ENCODE results near the gene SLC2A11. TPM values are rescaled to one million over a fixed set of nuclear protein-coding genes. Genes with fewer than 3 reads are reported as not detected.

Gene SLC2A11, protein sequence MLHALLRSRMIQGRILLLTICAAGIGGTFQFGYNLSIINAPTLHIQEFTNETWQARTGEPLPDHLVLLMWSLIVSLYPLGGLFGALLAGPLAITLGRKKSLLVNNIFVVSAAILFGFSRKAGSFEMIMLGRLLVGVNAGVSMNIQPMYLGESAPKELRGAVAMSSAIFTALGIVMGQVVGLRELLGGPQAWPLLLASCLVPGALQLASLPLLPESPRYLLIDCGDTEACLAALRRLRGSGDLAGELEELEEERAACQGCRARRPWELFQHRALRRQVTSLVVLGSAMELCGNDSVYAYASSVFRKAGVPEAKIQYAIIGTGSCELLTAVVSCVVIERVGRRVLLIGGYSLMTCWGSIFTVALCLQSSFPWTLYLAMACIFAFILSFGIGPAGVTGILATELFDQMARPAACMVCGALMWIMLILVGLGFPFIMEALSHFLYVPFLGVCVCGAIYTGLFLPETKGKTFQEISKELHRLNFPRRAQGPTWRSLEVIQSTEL
- total RNA-seq, result 10 to 100 TPM in 1 of 5 donors, 1 to 10 TPM in 4; 3.2 to 10.3 (median 6.6) TPM
- polyA plus RNA-seq, result 1 to 10 TPM; 5.8 to 9.1 (median 6.7) TPM
- long read RNA-seq, donor 1, result 0 reads
- long read RNA-seq, donor 2, partial matches to known transcripts, result 0 of 3 reads
- long read RNA-seq, donor 2, other reads (novel, unspliced or antisense), result 0 of 3 reads
- long read RNA-seq, donor 3, partial matches to known transcripts, result 0 of 1 reads
- long read RNA-seq, donor 3, other reads (novel, unspliced or antisense), result 0 of 1 reads
- long read RNA-seq, donor 4, result 0 reads
- long read RNA-seq, donor 5, result 0 reads
- long read RNA-seq, donor 6, partial matches to known transcripts, result 0 of 1 reads
- long read RNA-seq, donor 6, other reads (novel, unspliced or antisense), result 0 of 1 reads
- long read RNA-seq, donor 7, partial matches to known transcripts, result 0 of 1 reads
- long read RNA-seq, donor 7, other reads (novel, unspliced or antisense), result 0 of 1 reads
- long read RNA-seq, donor 8, partial matches to known transcripts, result 8 of 11 reads
- long read RNA-seq, donor 8, other reads (novel, unspliced or antisense), result 0 of 11 reads
- long read RNA-seq, donor 9, result 0 reads
- long read RNA-seq, donor 10, result 0 reads

- Histone ChIP-seq H3K36me3 (peaks cover 0 to 6% (median 1%) of the 10 kb centered on the region in 4 donors), H3K27me3 (no peaks in the 10 kb centered on the region), H3K27ac (peak within 1 kb of the TSS; percentile 84 to 92 (median 91)), H3K4me3 (peak within 1 kb of the TSS; percentile 62 to 74 (median 72)), H3K4me1 (peaks cover 13 to 27% (median 26%) of the 10 kb centered on the region in 4 donors), H3K9me3 (no peaks in the 10 kb centered on the region)
- peak in 1 of 4 donors; percentile 71 for TF ChIP-seq POLR2A (IDR thresholded peaks at IDR 0.05)
- no peak for TF ChIP-seq EP300 (IDR thresholded peaks at IDR 0.05)
- TF ChIP-seq CTCF (IDR thresholded peaks at IDR 0.05), result peak in 2 of 7 experiments; percentile 41
- peak; percentile 88 to 97 (median 94) for TF ChIP-seq POLR2AphosphoS5 (IDR thresholded peaks at IDR 0.05)
- DNase-seq, result peak; percentile 97 to 99
- WGBS, 5 donors, result 0 to 2% (median 1%) methylated on average over 48 to 60 of the region's 60 CpGs
- intact Hi-C loops (cut with DNase I; ENCODE audit: low total_unique reads), result no loop called here
Measured at GRCh38 chr22:23857606-23858483, at the start of gene SLC2A11. Gene SLC2A11 (plus strand): TSS chr22:23857875. CDS start chr22:23858000, 125 bp downstream.

DNA sequence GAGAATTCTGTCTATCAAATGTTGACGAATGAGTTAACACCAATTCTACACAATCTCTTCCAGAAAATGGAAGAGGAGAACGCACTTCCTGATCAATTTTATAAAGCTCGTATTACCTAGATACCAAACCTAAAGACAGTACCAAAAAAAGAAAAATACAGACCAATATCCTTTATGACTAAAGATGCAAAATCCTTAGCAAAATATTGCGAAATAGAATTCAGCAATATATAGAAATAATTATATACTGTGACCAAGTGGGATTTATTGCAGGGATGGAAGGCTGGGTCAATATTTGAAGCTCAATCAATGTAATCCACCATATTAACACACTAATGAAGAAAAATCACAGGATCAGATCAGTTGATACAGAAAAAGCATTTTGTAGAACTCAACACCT lies 45.3 kb upstream of the SLC2A11 start:
- 95 to 97% (median 96%) methylated on average over 4 of the region's 4 CpGs for WGBS, 5 donors

DNA sequence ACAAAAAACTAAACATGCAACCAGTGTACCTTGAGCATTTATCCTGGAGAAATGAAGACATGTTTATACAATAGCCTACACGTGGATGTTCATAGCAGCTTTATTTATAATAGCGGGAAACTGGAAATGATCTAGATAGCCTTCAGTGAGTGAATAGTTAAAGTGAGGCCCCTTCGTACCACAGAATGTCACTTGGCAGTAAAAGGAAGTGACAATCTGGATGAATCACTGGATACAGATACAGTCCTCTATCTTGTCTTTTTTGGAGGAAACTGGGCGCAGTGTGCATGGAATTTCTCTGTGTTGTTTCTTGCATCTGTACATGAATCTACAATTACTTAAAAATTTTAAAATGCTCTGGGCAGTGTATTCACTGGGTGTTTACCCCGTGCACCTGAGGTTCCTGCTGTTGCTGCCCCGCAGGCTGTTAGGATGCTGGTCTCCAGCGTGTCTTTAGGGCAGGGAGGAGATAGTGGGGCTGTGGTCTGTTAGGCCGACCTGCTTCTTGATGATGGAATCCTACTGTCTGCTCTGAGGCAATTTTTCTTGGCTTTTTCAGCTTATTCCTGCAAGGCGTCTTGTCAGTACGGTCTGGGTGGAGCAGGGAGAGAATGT lies 42.0 kb upstream of the SLC2A11 start:
- H3K4me1 ChIP-seq, result no peaks in the 10 kb centered on the region
- intact Hi-C loops (cut with DNase I; ENCODE audit: low total_unique reads), result no loop called here
- no peaks in the 10 kb centered on the region for H3K27me3 ChIP-seq
- no peak overlapping the region for H3K27ac ChIP-seq
- 61 to 88% (median 77%) methylated on average over 8 to 10 of the region's 10 CpGs for WGBS, 5 donors
- TF ChIP-seq POLR2A (IDR thresholded peaks at IDR 0.05) (no peak), EP300 (IDR thresholded peaks at IDR 0.05) (no peak), CTCF (IDR thresholded peaks at IDR 0.05) (no peak), POLR2AphosphoS5 (IDR thresholded peaks at IDR 0.05) (no peak)
- H3K36me3 ChIP-seq, result peaks cover 31 to 91% (median 86%) of the 10 kb centered on the region in 4 donors
- no peaks in the 10 kb centered on the region for H3K9me3 ChIP-seq
- no peak for DNase-seq
- no peak overlapping the region for H3K4me3 ChIP-seq

More for the DNA sequence above, 45.3 kb upstream of the SLC2A11 start:
- Histone ChIP-seq H3K36me3 (peaks cover 19 to 91% (median 81%) of the 10 kb centered on the region in 4 donors), H3K4me3 (no peak overlapping the region), H3K27ac (no peak overlapping the region), H3K27me3 (no peaks in the 10 kb centered on the region), H3K9me3 (no peaks in the 10 kb centered on the region), H3K4me1 (no peaks in the 10 kb centered on the region)
- TF ChIP-seq POLR2AphosphoS5 (IDR thresholded peaks at IDR 0.05) (no peak), EP300 (IDR thresholded peaks at IDR 0.05) (no peak), POLR2A (IDR thresholded peaks at IDR 0.05) (no peak), CTCF (IDR thresholded peaks at IDR 0.05) (no peak)
- intact Hi-C loops (cut with DNase I; ENCODE audit: low total_unique reads), result no loop called here
- no peak for DNase-seq

Data from stomach (tissue), 19 donors.